Left ventricle myocardium superior (tissue), 1 donor: ENCODE results near the gene DHRS1. TPM values are rescaled to one million over a fixed set of nuclear protein-coding genes. Genes with fewer than 3 reads are reported as not detected.

Experiments
- ATAC-seq: fragments of 200-7000 bp; cut with Tn5 transposase; one replicate; pipeline ENCODE4 v1.9.1; 2020; ENCODE audit warnings: mild to moderate bottlenecking, moderate library complexity
- DNase-seq: peaks from one replicate; pipeline ENCODE4 v3.0.0-alpha.2; 2020
- intact Hi-C: fragments of 100-400 bp; cut with micrococcal nuclease; formaldehyde crosslinking; loops from one replicate; pipeline ENCODE4 v1.11.0; 2022
- long read RNA-seq: library from polyadenylated mRNA; unstranded; transcript quantifications from one replicate; pipeline ENCODE4 v2.0.0, GENCODE V29; 2021
- total RNA-seq: library from RNA; stranded (reverse); fragmentation: NEBNext Ultra II Directional; extraction: Animal tissue kit (Norgen Biotek cat#: 25700); gene quantifications from one replicate; pipeline ENCODE4 v1.2.1, GENCODE V29; 2021
- donor health status: DM: no; HTN: yes; CAD: no; lungs with severe emphysema.

Gene DHRS1
- total RNA-seq: 5.9 TPM
- long read RNA-seq, partial matches to known transcripts: 0 of 9 reads
- long read RNA-seq, other reads (novel, unspliced or antisense): 5 of 9 reads

DNA sequence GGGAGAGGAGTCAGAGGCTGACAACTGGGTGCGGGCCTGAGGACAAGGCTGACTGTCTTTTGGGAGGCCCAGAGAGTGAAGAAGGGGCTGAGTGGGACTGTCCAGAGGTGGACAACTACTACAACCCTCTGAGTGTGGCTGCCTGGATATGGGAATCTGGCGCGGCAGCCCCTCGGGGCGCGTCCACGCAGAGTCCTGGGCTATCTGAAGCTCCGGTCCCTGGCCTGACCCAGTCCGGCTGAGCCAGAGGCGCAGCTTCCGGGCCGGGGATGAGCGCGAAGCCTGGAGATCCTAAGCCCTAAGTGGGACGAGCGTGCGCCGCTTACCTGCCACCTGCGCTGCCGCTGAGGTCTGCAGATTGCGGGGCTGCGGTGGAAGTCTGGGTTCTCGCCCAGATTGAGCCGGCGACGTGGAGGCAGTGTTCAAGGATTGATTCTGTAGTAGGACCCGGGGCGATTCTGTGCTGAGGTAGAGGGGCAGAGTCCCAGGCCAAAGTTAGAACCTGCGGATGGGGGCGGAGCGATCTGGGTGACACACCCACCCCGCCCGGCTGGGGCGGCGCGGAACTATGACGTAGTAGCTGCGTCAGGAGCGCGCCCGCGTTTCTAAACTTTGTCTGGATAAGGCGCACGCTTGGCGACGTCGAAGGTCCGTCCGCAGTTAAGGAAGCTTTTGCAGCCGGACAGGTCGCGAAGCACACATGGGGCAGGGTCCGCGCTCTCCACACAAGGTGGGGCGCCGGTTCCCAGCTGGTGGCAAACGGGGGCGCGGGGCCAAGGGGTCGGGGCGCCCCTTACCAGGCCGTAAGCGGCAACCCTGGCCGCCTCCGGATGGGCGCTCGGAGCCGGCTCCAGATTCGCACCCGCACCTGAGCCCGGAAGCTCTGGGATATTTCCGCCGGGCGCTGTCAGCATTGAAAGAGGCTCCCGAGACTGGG, at the start of gene DHRS1, which contains the start of gene NOP9:
DHRS1 (minus strand) TSS at position 526 of the 937 bp plus-strand sequence. CDS start 674 bp downstream, outside the sequence.
NOP9 (plus strand) TSS at position 596 of the 937 bp plus-strand sequence; CDS start at position 701, 105 bp downstream.
- ATAC-seq (peak; percentile 92), DNase-seq (peak; percentile 94)
- intact Hi-C loops: no loop called here

DNA sequence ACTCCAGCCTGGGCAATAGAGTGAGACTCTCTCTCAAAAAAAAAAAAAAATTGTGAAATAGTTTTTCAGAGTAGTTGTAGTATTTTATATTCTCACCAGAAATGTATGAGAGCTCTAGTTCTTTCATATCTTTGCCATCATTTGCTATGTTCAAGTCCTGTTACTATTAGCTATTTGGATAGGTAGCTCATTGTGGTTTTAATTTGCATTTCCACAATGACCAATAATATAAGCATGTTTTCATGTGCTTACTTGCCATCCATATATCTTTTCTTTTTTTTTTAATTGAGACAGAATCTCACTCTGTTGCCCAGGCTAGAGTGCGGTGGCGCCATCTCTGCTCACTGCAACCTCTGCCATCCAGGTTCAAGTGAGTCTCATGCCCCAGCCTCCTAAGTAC, 48.6 kb upstream of the DHRS1 start:
- intact Hi-C loops: no loop called here
- DNase-seq: no peak
- ATAC-seq: no peak

- ATAC-seq (no peak), DNase-seq (no peak)
- intact Hi-C loops: no loop called here
These were observed 47.6 kb upstream of the DHRS1 start for GRCh38 chr14:24347134-24347533.

- DNase-seq (no peak), ATAC-seq (no peak)
- intact Hi-C loops: no loop called here
These were observed 44.4 kb upstream of the DHRS1 start for GRCh38 chr14:24343795-24344660.

DNA sequence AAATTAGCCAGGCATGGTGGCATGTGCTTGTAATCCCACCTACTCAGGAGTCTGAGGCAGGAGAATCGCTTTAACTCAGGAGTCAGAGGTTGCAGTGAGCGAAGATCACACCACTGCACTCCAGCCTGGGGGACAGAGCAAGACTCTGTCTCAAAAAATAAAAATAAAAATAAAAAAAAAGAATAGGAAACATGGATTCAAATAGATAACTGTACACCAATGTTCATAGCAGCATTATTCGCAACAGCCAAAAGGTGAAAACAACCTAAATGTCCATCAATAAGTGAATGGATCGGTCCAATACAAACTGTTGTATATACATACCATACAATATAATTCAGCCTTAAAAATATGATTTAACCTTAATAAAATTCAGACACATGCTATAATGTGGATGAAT, 43.3 kb upstream of the DHRS1 start:
- ATAC-seq (no peak), DNase-seq (no peak)
- intact Hi-C loops: no loop called here

DNA sequence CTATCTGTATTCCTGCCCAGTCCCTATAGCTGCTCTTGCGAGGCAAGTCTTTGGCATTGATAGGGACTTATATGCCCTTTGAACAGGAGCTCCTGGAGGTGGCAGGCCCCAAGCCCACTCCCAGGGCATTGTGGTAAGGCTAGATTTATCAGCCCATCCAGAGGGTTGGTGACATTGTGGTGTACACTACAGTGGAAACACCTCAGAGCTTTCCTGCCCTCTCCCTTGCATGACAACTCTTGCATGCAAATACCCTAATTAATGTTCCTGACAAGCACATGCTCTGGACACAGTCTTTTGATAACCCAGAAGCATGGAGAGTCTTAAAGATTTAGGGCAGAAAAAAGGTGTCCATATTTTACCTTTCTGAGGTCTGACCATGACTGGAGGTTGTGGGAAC, 41.0 kb upstream of the DHRS1 start:
- DNase-seq (no peak), ATAC-seq (no peak)
- intact Hi-C loops: no loop called here

- ATAC-seq (peak; percentile 65), DNase-seq (peak; percentile 68)
- intact Hi-C loops: no loop called here
These were observed 39.9 kb upstream of the DHRS1 start, which contains the start of gene RIPK3 for GRCh38 chr14:24339284-24340151. Gene RIPK3 (minus strand): TSS chr14:24339991. CDS start chr14:24339826, 165 bp downstream.

DNA sequence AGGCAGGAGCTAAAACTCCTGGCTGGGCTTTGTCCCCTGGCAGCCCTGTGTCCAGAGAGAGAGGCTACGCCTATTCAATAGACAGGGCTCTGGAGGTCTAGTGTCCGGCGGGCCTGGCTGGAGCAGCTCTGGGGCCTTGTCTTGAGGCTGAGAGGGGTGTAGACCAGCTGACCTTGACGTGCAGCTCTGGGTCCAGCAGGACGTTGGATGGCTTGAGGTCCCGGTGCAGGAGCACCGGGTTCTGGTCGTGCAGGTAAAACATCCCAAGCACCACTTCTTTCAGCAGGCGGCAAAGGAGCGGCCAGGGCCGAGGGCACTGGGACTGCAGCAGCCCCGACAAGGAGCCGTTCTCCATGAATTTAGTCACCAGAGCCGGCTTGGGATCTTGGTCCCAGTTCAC, 39.3 kb upstream of the DHRS1 start:
- DNase-seq: no peak
- no peak for ATAC-seq
- intact Hi-C loops: no loop called here

GRCh38 chr14:24337824-24338175, 38.2 kb upstream of the DHRS1 start:
- intact Hi-C loops: no loop called here
- no peak for DNase-seq
- ATAC-seq: no peak

DNA sequence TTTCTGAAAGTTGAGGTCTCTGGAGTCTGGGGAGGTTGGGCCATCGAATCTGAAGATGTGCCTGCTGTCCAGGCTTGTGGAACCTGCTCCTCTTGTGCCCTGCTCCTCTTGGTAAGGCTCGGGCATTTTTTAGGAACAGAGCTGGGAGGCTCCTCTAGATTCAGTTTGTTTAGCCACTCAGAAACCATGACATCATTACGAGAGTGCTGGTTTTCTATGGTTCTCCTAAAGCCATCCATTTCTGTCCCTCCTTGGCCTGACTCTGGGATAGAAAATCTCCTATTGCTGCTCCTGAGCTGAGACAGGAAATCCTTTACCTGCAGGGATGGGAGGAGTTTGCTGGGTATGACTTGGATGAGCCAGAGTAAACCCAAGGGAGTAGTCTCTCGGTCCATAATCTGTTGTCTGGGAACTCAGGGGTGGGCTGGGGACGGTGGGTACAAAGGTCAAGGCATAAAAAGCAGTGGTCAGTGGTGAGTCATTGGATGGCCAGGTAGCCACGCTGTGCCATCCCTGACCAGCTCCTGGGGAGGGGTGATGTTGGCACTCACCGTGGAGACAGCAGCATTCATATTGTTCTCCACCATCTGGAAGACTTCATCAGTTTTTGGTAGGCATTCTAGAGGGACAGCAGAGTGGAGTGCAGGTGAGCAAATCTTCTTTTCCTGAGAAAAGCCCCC, 37.7 kb upstream of the DHRS1 start:
- ATAC-seq: no peak
- no peak for DNase-seq
- intact Hi-C loops: no loop called here

DNA sequence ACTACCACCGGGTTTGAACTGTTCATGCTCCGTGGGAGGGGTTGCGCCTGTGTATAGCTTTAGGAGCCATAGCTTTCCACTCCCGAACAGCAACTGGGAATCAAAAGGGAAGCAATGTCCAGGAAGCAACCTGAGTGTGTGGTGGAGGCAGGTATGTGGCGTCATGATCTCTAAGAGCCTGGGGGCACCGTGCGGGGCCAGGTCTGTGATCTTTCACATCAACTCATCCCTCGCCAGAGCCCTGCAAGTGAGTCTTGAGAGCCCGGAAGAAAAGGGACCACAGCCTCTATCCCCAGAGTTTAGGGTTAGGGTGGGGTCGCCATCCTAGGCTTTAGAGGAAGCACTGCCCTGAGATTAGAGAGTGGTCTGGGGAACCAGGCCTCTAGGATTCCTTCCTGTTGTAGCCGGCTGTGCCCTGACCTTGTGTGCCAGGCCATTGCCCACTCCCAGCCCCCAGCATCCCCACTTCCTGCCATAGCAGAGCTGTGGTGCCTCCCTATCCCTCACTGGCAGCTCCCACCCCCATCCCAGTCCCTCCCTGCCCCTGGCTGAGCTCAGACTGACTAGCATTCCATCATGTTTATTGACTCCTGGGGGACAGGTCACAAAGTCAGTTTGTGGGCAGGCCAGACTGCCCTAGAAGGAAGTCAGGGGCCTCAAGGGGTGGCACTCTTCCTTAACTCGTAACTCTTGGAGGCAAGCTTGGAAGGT, 36.0 kb upstream of the DHRS1 start:
- intact Hi-C loops: no loop called here
- DNase-seq: no peak
- ATAC-seq: no peak

- DNase-seq (peak; percentile 75), ATAC-seq (peak; percentile 35)
- intact Hi-C loops: no loop called here
These were observed 35.1 kb upstream of the DHRS1 start, which contains the start of gene ADCY4 for GRCh38 chr14:24334431-24335291. Gene ADCY4 (minus strand): TSS chr14:24335071. CDS start chr14:24334652, 419 bp downstream.

- DNase-seq (peak; percentile 67), ATAC-seq (peak; percentile 69)
- intact Hi-C loops: loop anchor here (2.0 kb wide), 1 partner anchor 104 kb away; no protein-coding TSS in a partner anchor
These were observed 32.9 kb upstream of the DHRS1 start for GRCh38 chr14:24332268-24332993.

- intact Hi-C loops: loop anchor here (2.0 kb wide), 1 partner anchor 105 kb away; no protein-coding TSS in a partner anchor
- ATAC-seq (no peak), DNase-seq (no peak)
These were observed 32.2 kb upstream of the DHRS1 start for GRCh38 chr14:24331731-24332267.

DNA sequence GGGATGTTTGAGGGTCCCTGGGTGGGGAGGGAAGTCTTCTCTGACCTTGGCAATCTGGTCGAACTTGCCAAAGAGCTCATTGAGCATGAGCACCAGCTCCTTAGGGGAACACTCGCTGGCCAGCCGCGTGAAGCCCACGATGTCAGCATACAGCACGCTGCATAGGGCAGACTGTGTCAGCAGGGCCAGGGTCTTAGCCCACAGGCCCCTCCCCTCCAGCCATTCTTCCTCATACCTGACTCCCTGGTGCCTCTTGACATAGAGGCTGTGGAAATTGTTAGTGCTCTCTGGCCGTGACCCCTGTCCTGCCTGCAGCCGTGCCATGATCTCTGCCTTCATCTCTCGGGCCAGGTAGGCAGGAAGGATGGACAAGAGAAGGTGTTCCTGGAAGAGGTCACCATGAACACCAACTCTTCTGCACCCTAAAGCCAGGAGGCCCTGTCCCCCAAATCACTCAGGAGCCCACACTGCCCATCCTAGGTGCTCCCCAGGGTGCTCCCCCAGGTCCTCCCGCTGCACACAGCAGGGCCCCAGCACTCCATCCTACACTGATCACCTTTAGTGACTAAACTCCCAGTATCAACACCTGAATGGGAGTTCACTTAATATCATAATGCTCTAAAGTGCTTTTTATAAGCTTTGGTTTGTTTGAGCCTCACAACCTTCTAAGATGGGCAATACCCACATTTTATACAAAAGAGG, 31.5 kb upstream of the DHRS1 start:
- intact Hi-C loops: no loop called here
- ATAC-seq (no peak), DNase-seq (no peak)
